Activated CD4-positive, alpha-beta T cell treated with anti-CD3 and anti-CD28 coated beads, Interleukin-10, Interleukin-2, amounts not matched to agents 100 ng/mL and 50 ng/mL, durations not matched to agents 16 hours and 8 hours (primary cell): ENCODE measurements around the gene GNPAT.
A peak's percentile ranks its signal among the peaks of the same experiment; 100 is the strongest.

Experiments
- DNase-seq: peaks from one replicate; pipeline ENCODE4 v3.0.0-alpha.2; 2020

The GNPAT gene

GRCh38 chr1:231213831-231214573 lies 27.0 kb upstream of the GNPAT start:
- DNase-seq: no peak

GRCh38 chr1:231214918-231215680 lies 25.9 kb upstream of the GNPAT start:
- no peak for DNase-seq

GRCh38 chr1:231215681-231216385 lies 25.2 kb upstream of the GNPAT start:
- no peak for DNase-seq

- no peak for DNase-seq
These were observed 24.5 kb upstream of the GNPAT start for GRCh38 chr1:231216498-231216897.

- no peak for DNase-seq
These were observed 24.0 kb upstream of the GNPAT start for GRCh38 chr1:231217056-231217455.

- DNase-seq: no peak
These were observed 22.9 kb upstream of the GNPAT start for GRCh38 chr1:231218078-231218477.

GRCh38 chr1:231219422-231220401 lies 21.3 kb upstream of the GNPAT start:
- DNase-seq: no peak

- DNase-seq: no peak
These were observed 20.2 kb upstream of the GNPAT start for GRCh38 chr1:231220801-231221200.

- DNase-seq: no peak
These were observed 14.9 kb upstream of the GNPAT start for GRCh38 chr1:231226156-231226555.

- DNase-seq: no peak
These were observed 9.5 kb upstream of the GNPAT start for GRCh38 chr1:231231511-231231910.

GRCh38 chr1:231232870-231233734 lies 7.9 kb upstream of the GNPAT start:
- no peak for DNase-seq

GRCh38 chr1:231233735-231234417 lies 7.1 kb upstream of the GNPAT start:
- no peak for DNase-seq

GRCh38 chr1:231234506-231234905 lies 6.5 kb upstream of the GNPAT start:
- no peak for DNase-seq

- DNase-seq: no peak
These were observed 5.3 kb upstream of the GNPAT start for GRCh38 chr1:231235526-231236207.

- no peak for DNase-seq
These were observed 4.8 kb upstream of the GNPAT start for GRCh38 chr1:231236208-231236591.

- no peak for DNase-seq
These were observed 4.1 kb upstream of the GNPAT start for GRCh38 chr1:231236938-231237337.

GRCh38 chr1:231238298-231238697 lies 2.7 kb upstream of the GNPAT start:
- DNase-seq: no peak

GRCh38 chr1:231240531-231240882 lies 505 bp upstream of the GNPAT start:
- DNase-seq: peak; percentile 18

GRCh38 chr1:231241750-231242149 lies 738 bp downstream of the GNPAT start:
- DNase-seq: peak; percentile 21

- peak; percentile 20 for DNase-seq
These were observed 1.6 kb downstream of the GNPAT start for GRCh38 chr1:231242516-231243198.
